ENCODE measurements around the gene PGLYRP2. TPM values are rescaled to one million over a fixed set of nuclear protein-coding genes. Genes with fewer than 3 reads are reported as not detected.

Gene PGLYRP2
- total and polyA plus RNA-seq, 12 donors: not detected

DNA sequence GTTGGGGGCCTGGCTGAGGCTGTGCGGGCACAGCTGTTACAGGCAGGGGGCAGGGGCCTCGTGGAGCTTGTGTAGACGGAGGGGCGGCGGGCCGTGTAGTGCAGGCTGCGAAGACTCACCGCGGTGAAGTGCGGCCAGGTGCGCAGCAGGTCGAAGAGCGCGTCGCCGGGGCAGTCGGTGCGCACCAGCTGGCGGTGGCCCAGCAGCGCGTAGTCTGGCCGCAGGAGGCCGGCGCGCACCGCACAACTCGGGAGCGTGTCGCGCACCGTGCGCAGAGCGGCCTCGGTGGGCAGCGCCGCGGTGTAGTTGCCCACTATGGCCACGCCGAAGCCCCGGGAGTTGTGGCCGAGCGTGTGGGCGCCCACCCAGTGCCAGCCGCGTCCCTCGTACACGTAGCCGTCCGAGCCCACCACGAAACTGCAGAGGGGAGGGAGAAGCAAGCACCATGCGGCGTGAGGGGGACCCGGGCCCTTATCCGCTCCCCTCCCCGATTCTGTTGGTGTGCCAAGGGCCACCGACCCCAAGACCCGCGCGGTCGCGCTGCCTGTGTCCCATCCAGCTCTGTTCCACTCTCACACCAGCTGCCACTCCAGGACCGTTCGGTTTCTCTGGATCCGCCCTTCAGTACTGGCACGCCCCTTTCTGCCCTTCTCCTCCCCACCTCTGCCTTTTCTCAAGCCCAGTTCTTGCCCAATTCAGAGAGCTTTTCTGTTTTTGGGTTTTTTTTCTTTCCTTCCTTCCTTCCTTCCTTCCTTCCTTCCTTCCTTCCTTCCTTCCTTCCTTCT is 9.6 kb downstream of the PGLYRP2 start:
- H3K4me1 ChIP-seq: peaks cover 0 to 40% (median 7%) of the 10 kb centered on the region in 9 donors
- H3K4me3 ChIP-seq: peak overlapping the region in 9 of 10 donors; percentile 19 to 49 (median 40)
- H3K27ac ChIP-seq: peak overlapping the region in 1 of 10 donors; percentile 1
- no peaks in the 10 kb centered on the region for H3K36me3 ChIP-seq
- ATAC-seq: peak; percentile 34 to 76 (median 44)
- H3K27me3 ChIP-seq: peaks cover 5 to 66% (median 47%) of the 10 kb centered on the region in 7 donors
- intact Hi-C loops (cut with DNase I): loop anchor here in 4 of 10 donors (10.0 kb wide), 4 partner anchors 55 to 375 kb away; no protein-coding TSS in a partner anchor
- WGBS, 2 donors: 4 to 5% methylated on average over 65 of the region's 65 CpGs
- H3K9me3 ChIP-seq: peaks cover 0 to 8% (median 0%) of the 10 kb centered on the region in 11 donors
- no peak for DNase-seq
- TF ChIP-seq, protein P1, sequence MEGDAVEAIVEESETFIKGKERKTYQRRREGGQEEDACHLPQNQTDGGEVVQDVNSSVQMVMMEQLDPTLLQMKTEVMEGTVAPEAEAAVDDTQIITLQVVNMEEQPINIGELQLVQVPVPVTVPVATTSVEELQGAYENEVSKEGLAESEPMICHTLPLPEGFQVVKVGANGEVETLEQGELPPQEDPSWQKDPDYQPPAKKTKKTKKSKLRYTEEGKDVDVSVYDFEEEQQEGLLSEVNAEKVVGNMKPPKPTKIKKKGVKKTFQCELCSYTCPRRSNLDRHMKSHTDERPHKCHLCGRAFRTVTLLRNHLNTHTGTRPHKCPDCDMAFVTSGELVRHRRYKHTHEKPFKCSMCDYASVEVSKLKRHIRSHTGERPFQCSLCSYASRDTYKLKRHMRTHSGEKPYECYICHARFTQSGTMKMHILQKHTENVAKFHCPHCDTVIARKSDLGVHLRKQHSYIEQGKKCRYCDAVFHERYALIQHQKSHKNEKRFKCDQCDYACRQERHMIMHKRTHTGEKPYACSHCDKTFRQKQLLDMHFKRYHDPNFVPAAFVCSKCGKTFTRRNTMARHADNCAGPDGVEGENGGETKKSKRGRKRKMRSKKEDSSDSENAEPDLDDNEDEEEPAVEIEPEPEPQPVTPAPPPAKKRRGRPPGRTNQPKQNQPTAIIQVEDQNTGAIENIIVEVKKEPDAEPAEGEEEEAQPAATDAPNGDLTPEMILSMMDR (IDR thresholded peaks at IDR 0.05): no peak

DNA sequence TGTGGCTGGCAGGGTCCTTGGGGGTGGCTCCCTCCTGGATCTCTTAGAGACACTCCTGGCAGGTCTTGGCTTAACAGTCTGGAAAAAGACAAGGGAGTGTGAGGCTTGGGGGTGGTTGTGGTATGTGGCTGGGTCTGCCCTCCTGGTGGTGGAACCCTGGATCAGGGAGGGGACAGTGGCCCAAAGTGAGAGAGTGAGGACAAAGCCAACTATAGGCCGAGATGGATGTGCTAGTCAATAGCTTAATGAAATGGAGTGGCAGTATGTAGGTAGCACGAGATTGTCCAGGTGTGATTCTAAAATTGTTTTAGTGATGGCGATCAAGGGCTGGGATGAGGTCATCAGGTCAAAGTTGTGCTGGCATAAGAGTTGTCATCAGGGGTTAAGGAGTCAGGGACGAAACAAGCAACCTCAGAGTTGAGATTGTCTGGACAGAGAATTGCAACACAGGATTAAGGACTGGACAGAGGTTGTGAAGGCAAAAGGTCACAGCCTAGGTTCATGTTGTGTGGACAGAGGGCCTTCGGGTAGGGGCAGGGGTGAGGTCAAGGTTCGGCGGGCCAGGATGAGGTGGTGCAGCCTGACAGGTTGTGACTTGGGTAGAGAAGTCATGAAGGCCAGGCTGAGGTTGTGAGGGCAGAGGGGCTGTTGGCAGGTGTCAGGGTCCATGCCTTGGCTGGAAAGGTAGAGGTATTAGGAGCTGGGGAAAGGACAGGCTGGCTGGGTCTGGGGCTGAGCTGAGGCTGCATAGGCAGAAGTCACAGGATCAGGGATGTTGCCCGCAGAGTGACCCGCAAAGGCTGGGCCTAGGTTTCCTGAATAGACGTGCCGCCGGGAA is 10.4 kb downstream of the PGLYRP2 start:
- Histone ChIP-seq H3K4me3 (peak overlapping the region in 5 of 10 donors; percentile 22 to 49 (median 40)), H3K27ac (no peak overlapping the region), H3K4me1 (peaks cover 0 to 43% (median 7%) of the 10 kb centered on the region in 9 donors), H3K9me3 (peaks cover 0 to 8% (median 0%) of the 10 kb centered on the region in 11 donors), H3K27me3 (peaks cover 5 to 74% (median 49%) of the 10 kb centered on the region in 7 donors), H3K36me3 (no peaks in the 10 kb centered on the region)
- 57 to 59% methylated on average over 12 of the region's 12 CpGs for WGBS, 2 donors
- DNase-seq (no peak), ATAC-seq (peak in 2 of 8 donors; percentile 8 to 17)
- TF ChIP-seq, protein P1 (IDR thresholded peaks at IDR 0.05): no peak
- intact Hi-C loops (cut with DNase I): loop anchor here in 2 of 10 donors (10.0 kb wide), 2 partner anchors 86 to 374 kb away; no protein-coding TSS in a partner anchor

DNA sequence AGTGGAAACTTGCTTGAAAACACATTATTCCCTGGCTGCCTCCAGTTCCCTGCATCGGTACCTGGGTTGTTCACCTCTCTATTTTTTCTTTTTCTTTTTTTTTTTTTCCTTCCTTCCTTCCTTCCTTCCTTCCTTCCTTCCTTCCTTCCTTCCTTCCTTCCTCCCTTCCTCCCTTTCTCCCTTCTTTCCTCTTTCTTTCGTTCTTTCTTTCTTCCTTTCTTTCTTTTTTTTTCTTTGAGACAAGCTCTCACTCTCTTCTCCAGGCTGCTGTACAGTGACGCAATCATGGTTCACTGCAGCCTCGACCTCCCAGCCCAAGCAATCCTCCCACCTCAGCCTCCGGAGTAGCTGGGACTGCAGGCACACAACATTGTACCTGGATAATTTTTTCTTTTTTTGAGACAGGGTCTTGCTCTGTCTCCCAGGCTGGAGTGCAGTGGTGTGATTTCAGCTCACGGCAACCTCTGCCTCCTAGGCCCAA is 11.5 kb downstream of the PGLYRP2 start:
- peaks cover 0 to 50% (median 7%) of the 10 kb centered on the region in 9 donors for H3K4me1 ChIP-seq
- intact Hi-C loops (cut with DNase I): loop anchor here in 2 of 10 donors (10.0 kb wide), 2 partner anchors 87 to 373 kb away; no protein-coding TSS in a partner anchor
- TF ChIP-seq, protein P1 (IDR thresholded peaks at IDR 0.05): no peak
- 80% methylated on average over 6 of the region's 6 CpGs for WGBS, 2 donors
- no peak for ATAC-seq
- peaks cover 5 to 84% (median 57%) of the 10 kb centered on the region in 7 donors for H3K27me3 ChIP-seq
- peaks cover 0 to 5% (median 0%) of the 10 kb centered on the region in 11 donors for H3K9me3 ChIP-seq
- no peak for DNase-seq
- peak overlapping the region in 1 of 10 donors; percentile 76 for H3K27ac ChIP-seq
- no peaks in the 10 kb centered on the region for H3K36me3 ChIP-seq
- H3K4me3 ChIP-seq: no peak overlapping the region

Data from heart right ventricle (tissue), 16 donors.